HG02642 (cell line): Measurements from ENCODE around the gene LRG1.

ENCODE experiments used
- ATAC-seq: cut with Tn5 transposase; IDR thresholded peaks from one replicate; pipeline ENCODE4 v1.9.1; 2021; ENCODE audit warnings: mild to moderate bottlenecking; ENCODE audit not compliant: unreplicated experiment, poor library complexity

The LRG1 gene

GRCh38 chr19:4499318-4499717, 40.5 kb downstream of the LRG1 start:
- no peak for ATAC-seq

- ATAC-seq: no peak
Measured at GRCh38 chr19:4498694-4499093, 41.1 kb downstream of the LRG1 start.

- no peak for ATAC-seq
Measured at GRCh38 chr19:4497770-4498389, 42.0 kb downstream of the LRG1 start.

GRCh38 chr19:4496304-4496703, 43.5 kb downstream of the LRG1 start:
- ATAC-seq: no peak

- ATAC-seq: no peak
Measured at GRCh38 chr19:4495471-4495870, 44.4 kb downstream of the LRG1 start.

GRCh38 chr19:4494691-4495064, 45.2 kb downstream of the LRG1 start:
- no peak for ATAC-seq

GRCh38 chr19:4493929-4494690, 45.7 kb downstream of the LRG1 start:
- no peak for ATAC-seq

- no peak for ATAC-seq
Measured at GRCh38 chr19:4493104-4493928, 46.5 kb downstream of the LRG1 start.

- ATAC-seq: no peak
Measured at GRCh38 chr19:4492337-4493103, 47.3 kb downstream of the LRG1 start.

- no peak for ATAC-seq
Measured at GRCh38 chr19:4491446-4491845, 48.4 kb downstream of the LRG1 start.

GRCh38 chr19:4488496-4488895, 51.3 kb downstream of the LRG1 start:
- no peak for ATAC-seq

GRCh38 chr19:4487572-4487971, 52.3 kb downstream of the LRG1 start:
- no peak for ATAC-seq
